ENCODE results near the gene BICC1.

Gene BICC1

GRCh38 chr10:58512491-58513187 lies at the start of gene BICC1:
TSS of gene BICC1 (plus strand) at chr10:58512872. CDS start at chr10:58513144, 272 bp downstream.
- H3K27ac ChIP-seq (ENCODE audit: low read length) = no peak within 1 kb of the TSS
- H3K27me3 ChIP-seq (ENCODE audit: control insufficient read depth, insufficient read depth, low read length) = peaks cover 50% of the 10 kb centered on the region
- H3K36me3 ChIP-seq (ENCODE audit: control insufficient read depth, low read depth, low read length) = no peaks in the 10 kb centered on the region
- H3K9ac ChIP-seq (ENCODE audit: low read length) = no peak within 1 kb of the TSS
- H3K9me3 ChIP-seq (ENCODE audit: control insufficient read depth, low read depth, low read length) = no peaks in the 10 kb centered on the region
- H3K4me1 ChIP-seq (ENCODE audit: control insufficient read depth, low read depth, low read length) = peaks cover 4% of the 10 kb centered on the region
- H3K4me3 ChIP-seq (ENCODE audit: low read length) = peak within 1 kb of the TSS; percentile 73

DNA sequence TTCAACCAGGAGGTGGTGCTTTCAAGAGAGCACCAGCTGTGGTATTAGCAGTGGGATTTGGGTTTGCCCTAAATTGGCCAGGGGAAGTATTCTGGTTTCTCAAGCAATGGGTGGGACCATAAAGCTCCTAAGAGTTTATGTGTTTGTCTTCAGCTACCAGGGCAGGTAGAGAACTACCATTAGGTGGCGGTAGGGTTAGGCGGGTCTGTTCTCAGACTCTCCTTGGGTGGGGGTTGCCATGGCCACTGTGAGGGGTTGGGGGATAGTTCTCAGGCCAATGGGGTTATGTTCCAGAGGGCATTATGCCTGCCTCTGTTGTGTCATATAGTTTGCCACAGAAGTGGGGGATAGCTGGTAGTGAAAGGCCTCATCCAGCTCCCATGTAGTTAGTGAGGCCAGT lies 47.7 kb upstream of the BICC1 start:
- H3K27ac ChIP-seq (ENCODE audit: low read length) = no peak overlapping the region
- H3K9ac ChIP-seq (ENCODE audit: low read length) = no peak overlapping the region

DNA sequence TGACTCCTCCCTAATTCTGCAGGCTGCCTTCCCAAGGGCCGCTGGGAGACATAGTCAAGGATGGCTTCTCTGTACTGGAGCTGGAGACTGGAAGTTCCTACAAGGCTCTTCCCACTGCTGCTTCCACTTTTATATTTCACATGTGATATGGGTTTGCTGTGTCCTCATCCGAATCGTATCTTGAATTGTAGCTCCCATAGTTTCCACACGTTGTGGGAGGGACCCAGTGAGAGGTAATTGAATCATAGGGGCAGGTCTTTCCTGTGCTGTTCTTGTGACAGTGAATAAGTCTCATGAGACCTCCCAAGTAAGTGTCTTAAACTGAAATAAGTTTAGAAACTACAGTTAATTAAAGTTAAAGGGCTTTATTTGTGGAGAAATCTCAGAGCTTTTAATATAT lies 47.0 kb upstream of the BICC1 start:
- H3K27me3 ChIP-seq (ENCODE audit: control insufficient read depth, insufficient read depth, low read length) = no peaks in the 10 kb centered on the region
- H3K27ac ChIP-seq (ENCODE audit: low read length) = no peak overlapping the region
- H3K36me3 ChIP-seq (ENCODE audit: control insufficient read depth, low read depth, low read length) = no peaks in the 10 kb centered on the region
- H3K9me3 ChIP-seq (ENCODE audit: control insufficient read depth, low read depth, low read length) = no peaks in the 10 kb centered on the region
- H3K4me3 ChIP-seq (ENCODE audit: low read length) = no peak overlapping the region
- H3K9ac ChIP-seq (ENCODE audit: low read length) = no peak overlapping the region
- H3K4me1 ChIP-seq (ENCODE audit: control insufficient read depth, low read depth, low read length) = no peaks in the 10 kb centered on the region

More for the DNA sequence above, 47.7 kb upstream of the BICC1 start:
- no peaks in the 10 kb centered on the region for H3K9me3 ChIP-seq (ENCODE audit: control insufficient read depth, low read depth, low read length)
- no peaks in the 10 kb centered on the region for H3K4me1 ChIP-seq (ENCODE audit: control insufficient read depth, low read depth, low read length)
- no peak overlapping the region for H3K4me3 ChIP-seq (ENCODE audit: low read length)
- H3K36me3 ChIP-seq (ENCODE audit: control insufficient read depth, low read depth, low read length) = no peaks in the 10 kb centered on the region
- H3K27me3 ChIP-seq (ENCODE audit: control insufficient read depth, insufficient read depth, low read length) = no peaks in the 10 kb centered on the region

- Histone ChIP-seq H3K27me3 (ENCODE audit: control insufficient read depth, insufficient read depth, low read length) (no peaks in the 10 kb centered on the region), H3K9ac (ENCODE audit: low read length) (no peak overlapping the region), H3K4me3 (ENCODE audit: low read length) (no peak overlapping the region), H3K9me3 (ENCODE audit: control insufficient read depth, low read depth, low read length) (no peaks in the 10 kb centered on the region), H3K27ac (ENCODE audit: low read length) (no peak overlapping the region), H3K36me3 (ENCODE audit: control insufficient read depth, low read depth, low read length) (no peaks in the 10 kb centered on the region), H3K4me1 (ENCODE audit: control insufficient read depth, low read depth, low read length) (no peaks in the 10 kb centered on the region)
These were observed 44.6 kb upstream of the BICC1 start for GRCh38 chr10:58467931-58468635.

GRCh38 chr10:58473976-58474375 lies 38.7 kb upstream of the BICC1 start:
- Histone ChIP-seq H3K4me1 (ENCODE audit: control insufficient read depth, low read depth, low read length) (peaks cover 12% of the 10 kb centered on the region), H3K9ac (ENCODE audit: low read length) (no peak overlapping the region), H3K36me3 (ENCODE audit: control insufficient read depth, low read depth, low read length) (no peaks in the 10 kb centered on the region), H3K27me3 (ENCODE audit: control insufficient read depth, insufficient read depth, low read length) (no peaks in the 10 kb centered on the region), H3K4me3 (ENCODE audit: low read length) (no peak overlapping the region), H3K27ac (ENCODE audit: low read length) (no peak overlapping the region), H3K9me3 (ENCODE audit: control insufficient read depth, low read depth, low read length) (no peaks in the 10 kb centered on the region)

GRCh38 chr10:58475322-58476277 lies 37.1 kb upstream of the BICC1 start:
- no peak overlapping the region for H3K4me3 ChIP-seq (ENCODE audit: low read length)
- H3K27me3 ChIP-seq (ENCODE audit: control insufficient read depth, insufficient read depth, low read length) = no peaks in the 10 kb centered on the region
- H3K36me3 ChIP-seq (ENCODE audit: control insufficient read depth, low read depth, low read length) = no peaks in the 10 kb centered on the region
- no peak overlapping the region for H3K27ac ChIP-seq (ENCODE audit: low read length)
- no peak overlapping the region for H3K9ac ChIP-seq (ENCODE audit: low read length)
- H3K4me1 ChIP-seq (ENCODE audit: control insufficient read depth, low read depth, low read length) = peaks cover 12% of the 10 kb centered on the region
- H3K9me3 ChIP-seq (ENCODE audit: control insufficient read depth, low read depth, low read length) = no peaks in the 10 kb centered on the region

- Histone ChIP-seq H3K27ac (ENCODE audit: low read length) (no peak overlapping the region), H3K9me3 (ENCODE audit: control insufficient read depth, low read depth, low read length) (no peaks in the 10 kb centered on the region), H3K4me3 (ENCODE audit: low read length) (no peak overlapping the region), H3K27me3 (ENCODE audit: control insufficient read depth, insufficient read depth, low read length) (no peaks in the 10 kb centered on the region), H3K4me1 (ENCODE audit: control insufficient read depth, low read depth, low read length) (peaks cover 12% of the 10 kb centered on the region), H3K9ac (ENCODE audit: low read length) (no peak overlapping the region), H3K36me3 (ENCODE audit: control insufficient read depth, low read depth, low read length) (no peaks in the 10 kb centered on the region)
These were observed 35.5 kb upstream of the BICC1 start for GRCh38 chr10:58477122-58477521.

GRCh38 chr10:58477902-58478301 lies 34.8 kb upstream of the BICC1 start:
- no peaks in the 10 kb centered on the region for H3K9me3 ChIP-seq (ENCODE audit: control insufficient read depth, low read depth, low read length)
- H3K9ac ChIP-seq (ENCODE audit: low read length) = no peak overlapping the region

DNA sequence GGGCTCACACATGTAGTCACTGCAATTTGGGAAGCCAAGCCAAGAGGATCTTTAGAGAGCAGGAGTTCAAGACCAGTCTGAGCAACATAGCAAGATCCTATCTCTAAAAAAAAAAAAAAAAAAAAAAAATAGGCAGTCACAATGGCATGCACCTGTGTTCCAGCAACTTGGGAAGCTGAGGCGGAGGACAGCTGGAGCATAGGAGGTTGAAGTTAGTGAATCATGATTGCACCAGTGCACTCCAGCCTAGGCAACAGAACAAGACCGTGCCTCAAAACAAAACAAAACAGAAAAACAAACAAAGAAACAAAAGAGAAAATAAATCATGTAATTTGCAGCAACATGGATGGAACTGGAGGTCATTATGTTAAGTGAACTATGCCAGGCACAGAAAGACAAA lies 33.6 kb upstream of the BICC1 start:
- no peaks in the 10 kb centered on the region for H3K27me3 ChIP-seq (ENCODE audit: control insufficient read depth, insufficient read depth, low read length)
- no peaks in the 10 kb centered on the region for H3K9me3 ChIP-seq (ENCODE audit: control insufficient read depth, low read depth, low read length)
- no peak overlapping the region for H3K27ac ChIP-seq (ENCODE audit: low read length)
- H3K36me3 ChIP-seq (ENCODE audit: control insufficient read depth, low read depth, low read length) = no peaks in the 10 kb centered on the region
- H3K4me3 ChIP-seq (ENCODE audit: low read length) = no peak overlapping the region
- H3K9ac ChIP-seq (ENCODE audit: low read length) = no peak overlapping the region
- H3K4me1 ChIP-seq (ENCODE audit: control insufficient read depth, low read depth, low read length) = peaks cover 12% of the 10 kb centered on the region

More at GRCh38 chr10:58477902-58478301, 34.8 kb upstream of the BICC1 start:
- H3K4me3 ChIP-seq (ENCODE audit: low read length) = no peak overlapping the region
- no peaks in the 10 kb centered on the region for H3K27me3 ChIP-seq (ENCODE audit: control insufficient read depth, insufficient read depth, low read length)
- H3K4me1 ChIP-seq (ENCODE audit: control insufficient read depth, low read depth, low read length) = peaks cover 12% of the 10 kb centered on the region
- H3K36me3 ChIP-seq (ENCODE audit: control insufficient read depth, low read depth, low read length) = no peaks in the 10 kb centered on the region
- H3K27ac ChIP-seq (ENCODE audit: low read length) = no peak overlapping the region

DNA sequence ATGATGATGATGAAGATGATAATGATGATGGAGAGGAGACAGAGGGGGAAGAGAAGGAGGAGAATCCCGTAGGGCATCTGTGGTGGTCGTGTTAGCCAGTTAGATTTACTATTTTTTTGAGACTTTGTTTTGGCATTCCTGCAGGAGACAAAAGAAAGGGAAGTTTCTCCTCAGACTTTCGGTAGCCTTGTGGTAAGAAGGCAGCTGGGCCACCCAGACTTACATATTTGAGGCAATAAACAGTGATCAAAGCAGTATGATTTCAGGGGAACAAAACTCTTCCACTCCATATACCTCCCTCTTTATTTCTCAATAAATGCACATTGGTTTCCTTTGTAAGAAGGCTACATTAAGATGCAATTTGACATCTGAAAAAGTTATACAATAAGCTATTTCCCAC lies 32.4 kb upstream of the BICC1 start:
- Histone ChIP-seq H3K27me3 (ENCODE audit: control insufficient read depth, insufficient read depth, low read length) (no peaks in the 10 kb centered on the region), H3K9ac (ENCODE audit: low read length) (no peak overlapping the region), H3K27ac (ENCODE audit: low read length) (no peak overlapping the region), H3K4me3 (ENCODE audit: low read length) (no peak overlapping the region), H3K36me3 (ENCODE audit: control insufficient read depth, low read depth, low read length) (no peaks in the 10 kb centered on the region), H3K9me3 (ENCODE audit: control insufficient read depth, low read depth, low read length) (no peaks in the 10 kb centered on the region), H3K4me1 (ENCODE audit: control insufficient read depth, low read depth, low read length) (peaks cover 12% of the 10 kb centered on the region)

DNA sequence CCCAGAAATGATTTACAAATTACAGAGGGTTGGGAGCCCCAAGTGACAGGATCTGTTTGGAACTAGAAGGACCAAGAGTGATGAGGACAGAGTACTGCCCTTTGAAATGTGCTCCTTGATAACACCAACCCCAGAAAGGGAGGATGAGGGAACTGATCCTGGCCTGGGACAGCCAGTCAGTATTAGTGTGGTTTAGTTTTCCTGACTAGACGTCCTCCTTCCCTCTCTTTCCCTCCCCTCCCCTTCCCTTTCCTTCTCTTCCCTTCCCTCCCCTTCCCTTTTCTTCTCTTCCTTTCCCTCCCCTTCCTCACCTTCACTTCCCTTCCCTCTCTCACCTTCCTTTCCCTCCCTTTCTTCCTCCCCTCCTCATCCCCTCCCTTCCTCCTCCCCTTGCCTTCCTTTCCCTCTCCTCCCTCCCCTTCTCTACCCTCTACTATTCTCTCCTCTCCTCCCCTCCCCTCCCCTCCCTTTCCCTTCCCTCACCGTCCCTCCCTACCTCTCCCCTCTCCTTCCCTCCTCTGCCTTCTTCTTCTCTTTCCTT lies 31.0 kb upstream of the BICC1 start:
- Histone ChIP-seq H3K4me1 (ENCODE audit: control insufficient read depth, low read depth, low read length) (peaks cover 12% of the 10 kb centered on the region), H3K4me3 (ENCODE audit: low read length) (no peak overlapping the region), H3K9me3 (ENCODE audit: control insufficient read depth, low read depth, low read length) (no peaks in the 10 kb centered on the region), H3K36me3 (ENCODE audit: control insufficient read depth, low read depth, low read length) (no peaks in the 10 kb centered on the region), H3K27ac (ENCODE audit: low read length) (no peak overlapping the region), H3K9ac (ENCODE audit: low read length) (no peak overlapping the region), H3K27me3 (ENCODE audit: control insufficient read depth, insufficient read depth, low read length) (no peaks in the 10 kb centered on the region)
